Sigmoid colon (tissue), 7 donors: Measurements from ENCODE around the gene MGRN1. TPM values are rescaled to one million over a fixed set of nuclear protein-coding genes. Genes with fewer than 3 reads are reported as not detected.

Experiments
- DNase-seq: peaks from one replicate; pipeline ENCODE4 v3.0.0-alpha.2; 2019
- H3K27ac ChIP-seq, 4 donors: fragments of 200-600 bp; sonication (generic); one replicate each; pipeline ENCODE4 v1.5.1; 2016 to 2019; ENCODE audit warnings: mild to moderate bottlenecking in 1 of 4
- H3K27me3 ChIP-seq, 3 donors: fragments of 200-600 bp; sonication (generic); one replicate each; pipeline ENCODE4 v1.5.1; 2019; ENCODE audit warnings: mild to moderate bottlenecking in 1 of 3
- H3K36me3 ChIP-seq, 4 donors: fragments of 200-600 bp; sonication (generic); one replicate each; pipeline ENCODE4 v1.5.1; 2016 to 2019
- H3K4me1 ChIP-seq, 4 donors: fragments of 200-600 bp; sonication (generic); one replicate each; pipeline ENCODE4 v1.5.1; 2017 to 2019
- H3K4me3 ChIP-seq, 4 donors: fragments of 200-600 bp; sonication (generic); one replicate each; pipeline ENCODE4 v1.5.1; 2017 to 2019; ENCODE audit warnings: mild to moderate bottlenecking in 2 of 4, moderate library complexity in 1 of 4
- H3K9me3 ChIP-seq, 4 donors: fragments of 200-600 bp in 3 of 4; sonication (generic) in 3 of 4; one replicate each; pipeline versions ENCODE4 v1.5.1 to v1.6.1; 2013 to 2019
- EP300 ChIP-seq, 4 donors: sonication (generic); formaldehyde crosslinking; IDR thresholded peaks; one replicate each; pipeline ENCODE4 v1.6.1; 2017; ENCODE audit warnings: antibody characterized with exemption in 4 of 4
- POLR2A ChIP-seq, 2 donors: fragments of 450-650 bp; IDR thresholded peaks; one replicate each; pipeline ENCODE4 v1.6.1; 2016; ENCODE audit warnings: antibody characterized with exemption in 2 of 2, mild to moderate bottlenecking in 2 of 2, moderate library complexity in 2 of 2
- POLR2AphosphoS5 ChIP-seq, 4 donors: sonication (generic); formaldehyde crosslinking; IDR thresholded peaks; one replicate each; pipeline ENCODE4 v1.6.1; 2017; ENCODE audit warnings: antibody characterized with exemption in 4 of 4
- WGBS, 2 donors: extraction: QIAGEN DNeasy Blood & Tissue Kit; methylation state at CpG; one replicate each; pipeline ENCODE4 v1.1.7; 2013; 5-methylcytosine and 5-hydroxymethylcytosine counted together
- intact Hi-C: fragments of 100-400 bp; cut with DNase I; formaldehyde crosslinking; loops from one replicate; pipeline ENCODE4 v1.15.1; 2023
- polyA plus RNA-seq, 3 donors: library from polyadenylated mRNA; stranded (reverse); fragments of 200-250 nt; gene quantifications; one replicate each; pipeline ENCODE4 v1.2.3, GENCODE V29; 2013
- total RNA-seq, 4 donors: library from RNA; depleted of rRNA; stranded (reverse); fragments of >200 nt; gene quantifications; one replicate each; pipeline ENCODE4 v1.1.0, GENCODE V29; 2016
- TF ChIP-seq, protein P1 (sequence below), 4 experiments: fragments of 450-650 bp in 3 of 4; fragments of 200-600 bp in 1 of 4; IDR thresholded peaks; one replicate each; pipeline ENCODE4 v1.5.1; 2016 to 2019; ENCODE audit warnings: antibody characterized with exemption in 4 of 4, mild to moderate bottlenecking in 3 of 4, moderate library complexity in 2 of 4
- donor health status: healthy with polysubstance abuse.
- donor health status: Bipolar disorder and iron deficiency.
- donor health status: healthy.

The MGRN1 gene
- total and polyA plus RNA-seq, 7 donors = 16.8 to 37.9 (median 28.2) TPM

DNA sequence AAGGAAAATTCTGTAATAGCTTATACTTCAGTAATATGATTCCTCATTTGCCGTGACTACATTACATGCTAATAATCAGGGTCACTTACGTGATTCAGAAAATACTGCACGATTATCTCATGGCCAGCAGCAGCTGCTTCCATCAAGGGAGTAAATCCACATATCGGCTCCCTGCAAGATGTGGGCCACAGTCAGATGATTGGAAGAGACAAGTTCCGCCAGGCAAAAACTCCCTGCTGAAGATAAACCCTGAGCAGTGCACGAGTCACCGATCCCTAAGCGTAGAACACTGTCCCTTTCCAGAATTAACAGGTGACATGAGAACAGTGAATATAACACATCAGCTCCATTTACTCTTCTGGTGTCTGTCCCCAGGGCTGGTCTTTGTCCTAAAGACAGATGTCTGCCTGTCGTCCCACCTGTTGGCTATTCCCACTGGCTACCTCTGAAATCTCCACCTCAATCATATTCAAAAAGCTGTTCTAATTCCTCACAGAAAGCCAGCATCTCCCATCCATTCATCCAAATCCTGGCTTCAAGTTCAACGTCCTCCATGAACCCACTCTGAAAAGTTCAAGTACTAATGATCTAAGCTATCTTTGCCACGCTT is 100.1 kb downstream of the MGRN1 start:
- intact Hi-C loops = no loop called here
- Histone ChIP-seq H3K36me3 (peaks cover 12 to 64% (median 25%) of the 10 kb centered on the region in 4 donors), H3K4me3 (no peak overlapping the region), H3K27me3 (no peaks in the 10 kb centered on the region), H3K27ac (no peak overlapping the region), H3K4me1 (no peaks in the 10 kb centered on the region), H3K9me3 (no peaks in the 10 kb centered on the region)
- TF ChIP-seq EP300 (IDR thresholded peaks at IDR 0.05) = no peak
- TF ChIP-seq POLR2AphosphoS5 (IDR thresholded peaks at IDR 0.05) = no peak
- no peak for TF ChIP-seq POLR2A (IDR thresholded peaks at IDR 0.05)
- TF ChIP-seq, protein P1, sequence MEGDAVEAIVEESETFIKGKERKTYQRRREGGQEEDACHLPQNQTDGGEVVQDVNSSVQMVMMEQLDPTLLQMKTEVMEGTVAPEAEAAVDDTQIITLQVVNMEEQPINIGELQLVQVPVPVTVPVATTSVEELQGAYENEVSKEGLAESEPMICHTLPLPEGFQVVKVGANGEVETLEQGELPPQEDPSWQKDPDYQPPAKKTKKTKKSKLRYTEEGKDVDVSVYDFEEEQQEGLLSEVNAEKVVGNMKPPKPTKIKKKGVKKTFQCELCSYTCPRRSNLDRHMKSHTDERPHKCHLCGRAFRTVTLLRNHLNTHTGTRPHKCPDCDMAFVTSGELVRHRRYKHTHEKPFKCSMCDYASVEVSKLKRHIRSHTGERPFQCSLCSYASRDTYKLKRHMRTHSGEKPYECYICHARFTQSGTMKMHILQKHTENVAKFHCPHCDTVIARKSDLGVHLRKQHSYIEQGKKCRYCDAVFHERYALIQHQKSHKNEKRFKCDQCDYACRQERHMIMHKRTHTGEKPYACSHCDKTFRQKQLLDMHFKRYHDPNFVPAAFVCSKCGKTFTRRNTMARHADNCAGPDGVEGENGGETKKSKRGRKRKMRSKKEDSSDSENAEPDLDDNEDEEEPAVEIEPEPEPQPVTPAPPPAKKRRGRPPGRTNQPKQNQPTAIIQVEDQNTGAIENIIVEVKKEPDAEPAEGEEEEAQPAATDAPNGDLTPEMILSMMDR (IDR thresholded peaks at IDR 0.05) = no peak
- WGBS, 2 donors = 93% methylated on average over 11 of the region's 11 CpGs
- DNase-seq = no peak

DNA sequence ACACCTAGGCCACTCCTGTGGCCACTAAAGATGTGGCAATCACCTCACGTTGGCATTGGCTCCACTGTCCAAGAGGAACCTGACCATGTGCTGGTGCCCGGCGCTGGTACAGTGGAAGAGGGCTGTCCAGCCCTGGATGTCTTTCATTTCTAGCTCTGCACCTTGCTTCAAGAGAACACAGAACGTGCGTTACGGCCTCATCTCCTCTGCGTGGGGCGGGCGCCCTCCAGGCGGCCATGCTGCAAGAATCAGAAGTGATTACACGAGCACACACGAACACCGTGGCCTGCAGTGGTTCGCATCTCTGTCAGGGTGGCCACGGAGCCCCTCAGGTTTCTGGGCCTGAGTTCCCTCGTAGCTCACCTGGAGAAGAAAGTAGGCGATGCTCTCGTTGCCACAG is 102.0 kb downstream of the MGRN1 start:
- Histone ChIP-seq H3K36me3 (peaks cover 17 to 83% (median 29%) of the 10 kb centered on the region in 4 donors), H3K4me3 (no peak overlapping the region), H3K4me1 (no peaks in the 10 kb centered on the region), H3K27ac (no peak overlapping the region), H3K27me3 (no peaks in the 10 kb centered on the region), H3K9me3 (no peaks in the 10 kb centered on the region)
- DNase-seq = no peak
- 96% methylated on average over 18 of the region's 18 CpGs for WGBS, 2 donors
- intact Hi-C loops = no loop called here
- TF ChIP-seq EP300 (IDR thresholded peaks at IDR 0.05) (no peak), POLR2A (IDR thresholded peaks at IDR 0.05) (no peak), POLR2AphosphoS5 (IDR thresholded peaks at IDR 0.05) (no peak)
- TF ChIP-seq, protein P1 (IDR thresholded peaks at IDR 0.05) = no peak

DNA sequence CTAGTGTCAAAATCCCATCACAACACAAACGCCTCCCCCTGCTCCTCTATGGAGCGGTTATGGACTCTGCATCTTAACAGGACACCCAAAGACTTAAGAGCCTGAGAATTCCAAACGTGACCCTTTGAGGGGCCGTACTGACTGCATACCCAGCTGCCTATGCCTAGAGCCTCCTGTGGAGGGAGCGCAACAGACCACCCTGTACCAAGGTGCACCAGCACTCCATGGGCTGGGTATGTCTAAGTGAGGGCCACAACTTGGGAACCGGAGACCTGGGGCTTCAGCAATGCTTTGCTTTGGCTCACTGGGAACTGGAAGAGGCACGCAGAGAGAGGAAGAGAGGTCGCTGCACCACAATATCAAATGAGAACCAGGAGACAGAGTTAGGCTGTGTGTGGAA is 104.0 kb downstream of the MGRN1 start:
- intact Hi-C loops = no loop called here
- H3K27ac ChIP-seq = no peak overlapping the region
- peaks cover 0 to 10% (median 9%) of the 10 kb centered on the region in 4 donors for H3K4me1 ChIP-seq
- no peaks in the 10 kb centered on the region for H3K27me3 ChIP-seq
- TF ChIP-seq POLR2A (IDR thresholded peaks at IDR 0.05) (no peak), EP300 (IDR thresholded peaks at IDR 0.05) (no peak), POLR2AphosphoS5 (IDR thresholded peaks at IDR 0.05) (no peak)
- TF ChIP-seq, protein P1 (IDR thresholded peaks at IDR 0.05) = no peak
- H3K36me3 ChIP-seq = peaks cover 17 to 76% (median 29%) of the 10 kb centered on the region in 4 donors
- DNase-seq = no peak
- 95 to 96% methylated on average over 8 of the region's 8 CpGs for WGBS, 2 donors
- no peak overlapping the region for H3K4me3 ChIP-seq
- no peaks in the 10 kb centered on the region for H3K9me3 ChIP-seq

DNA sequence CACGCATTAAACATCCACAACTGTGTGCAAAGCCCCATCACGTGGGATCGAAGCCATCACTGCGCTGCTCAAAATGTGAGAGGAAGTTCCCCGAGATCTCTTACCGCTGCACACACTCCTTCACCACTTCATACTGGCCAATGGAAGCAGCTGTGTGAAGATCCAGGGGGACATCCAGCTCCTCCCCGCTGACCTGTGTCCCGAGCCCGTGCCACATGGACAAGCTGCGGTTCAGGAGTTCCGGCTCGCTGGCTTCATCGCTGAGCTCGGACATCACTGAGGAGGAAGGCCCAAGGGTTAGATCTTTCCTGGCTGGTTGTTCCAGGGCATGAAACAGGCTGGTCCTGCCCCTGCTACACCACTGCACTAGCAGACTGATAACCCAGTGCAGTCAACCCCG is 105.2 kb downstream of the MGRN1 start:
- Histone ChIP-seq H3K4me3 (no peak overlapping the region), H3K9me3 (no peaks in the 10 kb centered on the region), H3K27ac (no peak overlapping the region), H3K4me1 (peaks cover 0 to 11% (median 10%) of the 10 kb centered on the region in 4 donors), H3K36me3 (peaks cover 17 to 64% (median 29%) of the 10 kb centered on the region in 4 donors), H3K27me3 (no peaks in the 10 kb centered on the region)
- TF ChIP-seq EP300 (IDR thresholded peaks at IDR 0.05) = no peak
- no peak for TF ChIP-seq POLR2AphosphoS5 (IDR thresholded peaks at IDR 0.05)
- TF ChIP-seq, protein P1 (IDR thresholded peaks at IDR 0.05) = no peak
- TF ChIP-seq POLR2A (IDR thresholded peaks at IDR 0.05) = no peak
- 97% methylated on average over 15 of the region's 15 CpGs for WGBS, 2 donors
- DNase-seq = no peak
- intact Hi-C loops = loop anchor here (10.0 kb wide), 1 partner anchor 225 kb away; the partner anchor contains the start of gene SEC14L5
